ENCODE measurements around the gene CHMP6. TPM values are rescaled to one million over a fixed set of nuclear protein-coding genes. Genes with fewer than 3 reads are reported as not detected.

CHMP6 gene
- total and polyA plus RNA-seq, 8 donors: 5.4 to 117 (median 24.5) TPM

DNA sequence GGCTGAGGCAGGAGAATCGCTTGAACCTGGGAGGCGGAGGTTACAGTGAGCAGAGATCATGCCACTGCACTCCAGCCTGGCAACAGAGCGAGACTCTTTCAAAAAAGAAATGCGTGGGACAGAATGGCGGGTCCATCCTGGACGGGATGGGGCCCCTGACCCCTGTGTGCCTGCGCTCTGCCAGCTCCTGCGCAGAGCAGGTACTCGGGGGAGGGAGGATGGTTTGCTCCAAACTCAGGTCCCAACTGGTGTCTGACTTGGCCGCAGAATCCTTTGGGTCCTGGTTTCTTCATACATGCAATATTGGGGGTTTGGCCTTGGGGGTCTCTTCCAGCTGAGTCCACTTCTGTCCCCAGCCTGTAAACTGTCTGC, 10.4 kb downstream of the CHMP6 start:
- Histone ChIP-seq H3K27ac (no peak overlapping the region), H3K4me3 (no peak overlapping the region), H3K36me3 (peaks cover 30 to 38% (median 34%) of the 10 kb centered on the region in 4 donors), H3K9me3 (no peaks in the 10 kb centered on the region), H3K27me3 (peaks cover 6 to 45% (median 35%) of the 10 kb centered on the region in 3 donors), H3K4me1 (peaks cover 13 to 46% (median 42%) of the 10 kb centered on the region in 4 donors)
- TF ChIP-seq POLR2A (IDR thresholded peaks at IDR 0.05): no peak
- no peak for TF ChIP-seq POLR2AphosphoS5 (IDR thresholded peaks at IDR 0.05)
- no peak for TF ChIP-seq CTCF (IDR thresholded peaks at IDR 0.05)
- intact Hi-C loops (cut with DNase I; ENCODE audit: low total_unique reads): no loop called here
- no peak for DNase-seq
- WGBS, 5 donors: 67 to 81% (median 71%) methylated on average over 5 to 10 of the region's 10 CpGs

DNA sequence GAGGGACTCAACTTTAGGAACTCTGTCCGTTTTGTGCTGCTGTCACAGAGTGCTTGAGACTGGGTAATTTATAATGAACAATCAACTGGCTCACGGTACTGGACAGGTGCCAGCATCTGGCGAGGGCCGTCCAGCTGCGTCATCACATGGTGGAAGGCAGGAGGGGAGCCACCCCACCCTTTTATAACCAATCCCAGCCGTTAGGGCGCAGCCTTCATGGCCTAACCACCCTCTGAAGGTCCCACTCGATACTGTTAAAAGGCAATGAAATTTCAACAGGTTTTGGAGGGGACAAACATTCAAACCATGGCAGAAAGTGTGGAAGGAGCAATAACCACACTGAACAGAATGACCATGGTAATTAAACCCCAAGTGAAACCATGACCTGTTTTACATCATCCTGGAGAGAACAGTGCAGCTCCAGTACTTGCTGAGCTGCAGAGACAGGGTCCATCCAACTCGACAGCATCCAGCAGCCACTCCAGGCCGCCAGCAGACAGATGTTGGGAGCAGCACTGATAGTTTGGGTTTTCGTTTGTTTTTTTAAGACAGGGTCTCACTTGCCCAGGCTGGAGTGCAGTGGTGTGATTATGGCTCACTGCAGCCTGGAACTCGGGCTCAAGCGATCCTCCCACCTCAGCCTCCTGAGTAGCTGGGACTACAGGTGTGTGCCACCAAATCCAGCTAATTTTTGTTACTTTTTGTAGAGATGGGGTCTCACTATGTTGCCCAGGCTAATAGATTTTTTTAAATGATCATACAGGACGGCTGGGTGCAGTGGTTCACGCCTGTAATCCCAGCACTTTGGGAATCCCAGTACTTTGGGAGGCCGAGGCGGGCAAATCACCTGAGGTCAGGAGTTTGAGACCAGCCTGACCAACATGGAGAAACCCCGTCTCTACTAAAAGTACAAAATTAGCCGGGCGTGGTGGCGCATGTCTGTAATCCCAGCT, 11.0 kb downstream of the CHMP6 start:
- Histone ChIP-seq H3K27me3 (peaks cover 6 to 45% (median 35%) of the 10 kb centered on the region in 3 donors), H3K4me3 (no peak overlapping the region), H3K27ac (no peak overlapping the region), H3K36me3 (peaks cover 23 to 31% (median 27%) of the 10 kb centered on the region in 4 donors), H3K9me3 (no peaks in the 10 kb centered on the region), H3K4me1 (peaks cover 13 to 46% (median 42%) of the 10 kb centered on the region in 4 donors)
- intact Hi-C loops (cut with DNase I; ENCODE audit: low total_unique reads): no loop called here
- peak; percentile 72 to 85 for DNase-seq
- TF ChIP-seq CTCF (IDR thresholded peaks at IDR 0.05): no peak
- TF ChIP-seq POLR2A (IDR thresholded peaks at IDR 0.05): no peak
- no peak for TF ChIP-seq EP300 (IDR thresholded peaks at IDR 0.05)
- TF ChIP-seq POLR2AphosphoS5 (IDR thresholded peaks at IDR 0.05): peak in 1 of 3 donors; percentile 38
- WGBS, 5 donors: 43 to 50% (median 47%) methylated on average over 21 of the region's 21 CpGs

DNA sequence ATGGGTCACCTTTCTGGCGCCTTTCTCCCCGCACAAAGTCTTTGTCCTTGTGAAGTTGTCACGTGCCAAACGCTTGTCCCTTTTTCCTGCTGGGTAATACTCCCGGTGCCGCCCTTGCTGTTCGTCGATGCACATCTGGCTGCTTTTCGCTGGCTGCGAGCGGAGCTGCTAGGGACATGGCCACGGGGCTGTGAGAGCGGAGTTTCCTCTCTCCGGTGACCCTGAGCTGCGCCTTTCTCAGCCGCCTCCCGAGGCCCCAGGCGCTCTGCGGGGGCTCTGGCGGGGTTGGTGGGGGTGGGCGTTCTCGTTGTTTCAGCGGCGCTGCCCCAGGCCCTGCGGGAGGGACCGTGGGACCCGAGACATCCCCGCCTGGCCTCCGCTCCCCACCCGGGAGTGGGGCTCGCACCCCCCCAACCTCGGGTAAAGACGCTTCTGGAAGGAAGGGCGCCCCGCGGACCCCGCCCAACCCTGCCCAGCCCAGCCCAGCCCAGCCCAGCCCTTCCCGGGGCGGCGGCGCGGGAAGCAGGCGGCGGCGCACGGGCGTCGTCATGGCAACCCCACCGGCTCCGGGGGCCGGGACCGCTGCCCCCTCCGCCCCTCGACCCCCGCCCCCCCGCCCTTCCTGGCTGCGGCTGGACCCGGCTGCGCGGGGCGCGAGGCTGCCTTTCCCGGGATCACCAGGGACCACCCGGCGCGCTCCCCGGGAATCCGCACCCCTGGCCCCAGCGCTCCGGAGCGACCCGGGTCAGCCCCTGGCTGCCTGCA, 12.3 kb downstream of the CHMP6 start:
- intact Hi-C loops (cut with DNase I; ENCODE audit: low total_unique reads): no loop called here
- TF ChIP-seq POLR2A (IDR thresholded peaks at IDR 0.05) (no peak), CTCF (IDR thresholded peaks at IDR 0.05) (no peak), POLR2AphosphoS5 (IDR thresholded peaks at IDR 0.05) (no peak), EP300 (IDR thresholded peaks at IDR 0.05) (no peak)

GRCh38 chr17:81006891-81007290, 15.2 kb downstream of the CHMP6 start:
- H3K36me3 ChIP-seq: no peaks in the 10 kb centered on the region
- H3K4me3 ChIP-seq: no peak overlapping the region
- peaks cover 0 to 13% (median 5%) of the 10 kb centered on the region in 4 donors for H3K9me3 ChIP-seq
- WGBS, 5 donors: 66 to 76% (median 70%) methylated on average over 10 of the region's 10 CpGs
- TF ChIP-seq POLR2A (IDR thresholded peaks at IDR 0.05) (no peak), POLR2AphosphoS5 (IDR thresholded peaks at IDR 0.05) (no peak), EP300 (IDR thresholded peaks at IDR 0.05) (no peak), CTCF (IDR thresholded peaks at IDR 0.05) (no peak)
- peaks cover 6 to 40% (median 35%) of the 10 kb centered on the region in 3 donors for H3K27me3 ChIP-seq
- peaks cover 13 to 30% (median 23%) of the 10 kb centered on the region in 4 donors for H3K4me1 ChIP-seq
- H3K27ac ChIP-seq: no peak overlapping the region
- intact Hi-C loops (cut with DNase I; ENCODE audit: low total_unique reads): no loop called here
- DNase-seq: no peak

More for the DNA sequence above, 12.3 kb downstream of the CHMP6 start:
- no peak overlapping the region for H3K27ac ChIP-seq
- H3K4me1 ChIP-seq: peaks cover 13 to 46% (median 42%) of the 10 kb centered on the region in 4 donors
- H3K9me3 ChIP-seq: no peaks in the 10 kb centered on the region
- H3K4me3 ChIP-seq: peak overlapping the region; percentile 26 to 39 (median 31)
- peak in 1 of 2 donors; percentile 70 for DNase-seq
- 5 to 17% (median 5%) methylated on average over 11 to 72 of the region's 72 CpGs for WGBS, 5 donors
- peaks cover 11 to 19% (median 15%) of the 10 kb centered on the region in 4 donors for H3K36me3 ChIP-seq
- H3K27me3 ChIP-seq: peaks cover 6 to 45% (median 35%) of the 10 kb centered on the region in 3 donors
